ENCODE results near the gene ITIH2.
"Not testable (repeated sequence)": the region's sequence is repeated elsewhere in the genome, so short reads cannot be mapped to it uniquely, and the experiment has no call there.

GRCh38 chr10:7690885-7691597, 12.1 kb upstream of the ITIH2 start:
- not testable (repeated sequence) for TF ChIP-seq TAF1 (conservative IDR thresholded peaks at IDR 0.05); CTCF (IDR thresholded peaks at IDR 0.05; ENCODE audit: low read depth, low read length, missing input control); SP1 (IDR thresholded peaks at IDR 0.05); REST (IDR thresholded peaks at IDR 0.05); GABPA (IDR thresholded peaks at IDR 0.05 in 1 of 2, conservative IDR thresholded peaks at IDR 0.05 in 1 of 2); RAD21 (IDR thresholded peaks at IDR 0.05); RXRA (IDR thresholded peaks at IDR 0.05); EGR1 (IDR thresholded peaks at IDR 0.05; ENCODE audit: low read depth in 2 of 2); YY1 (IDR thresholded peaks at IDR 0.05); ATF3 (IDR thresholded peaks at IDR 0.05); ZBTB33 (IDR thresholded peaks at IDR 0.05)
- TF ChIP-seq, protein P1, sequence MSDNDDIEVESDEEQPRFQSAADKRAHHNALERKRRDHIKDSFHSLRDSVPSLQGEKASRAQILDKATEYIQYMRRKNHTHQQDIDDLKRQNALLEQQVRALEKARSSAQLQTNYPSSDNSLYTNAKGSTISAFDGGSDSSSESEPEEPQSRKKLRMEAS (IDR thresholded peaks at IDR 0.05) = not testable (repeated sequence)

Data from liver (tissue), 3 donors.